HG03280 (cell line): Measurements from ENCODE around the gene POLR3GL.

Experiments
- ATAC-seq: cut with Tn5 transposase; IDR thresholded peaks from one replicate; pipeline ENCODE4 v1.9.1; 2021; ENCODE audit warnings: mild to moderate bottlenecking, moderate library complexity; ENCODE audit not compliant: unreplicated experiment

POLR3GL gene

GRCh38 chr1:145972580-145972979 lies 8.1 kb downstream of the POLR3GL start:
- ATAC-seq, result no peak

GRCh38 chr1:145974721-145975120 lies 10.2 kb downstream of the POLR3GL start:
- no peak for ATAC-seq

- ATAC-seq, result no peak
These were observed 10.7 kb downstream of the POLR3GL start for GRCh38 chr1:145975216-145975615.

GRCh38 chr1:145977016-145977415 lies 12.5 kb downstream of the POLR3GL start:
- ATAC-seq, result no peak

- ATAC-seq, result no peak
These were observed 13.3 kb downstream of the POLR3GL start for GRCh38 chr1:145977486-145978470.

- ATAC-seq, result no peak
These were observed 14.0 kb downstream of the POLR3GL start for GRCh38 chr1:145978471-145978853.

- peak; percentile 87 for ATAC-seq
These were observed 14.6 kb downstream of the POLR3GL start for GRCh38 chr1:145978854-145979745.

GRCh38 chr1:145979746-145980456 lies 15.4 kb downstream of the POLR3GL start:
- ATAC-seq, result peak; percentile 4

GRCh38 chr1:145980457-145980994 lies 16.0 kb downstream of the POLR3GL start:
- ATAC-seq, result no peak

GRCh38 chr1:145982010-145982723 lies 17.7 kb downstream of the POLR3GL start:
- ATAC-seq, result no peak

GRCh38 chr1:145983206-145983675 lies 18.8 kb downstream of the POLR3GL start:
- ATAC-seq, result no peak

GRCh38 chr1:145983960-145984830 lies 19.7 kb downstream of the POLR3GL start:
- ATAC-seq, result no peak

- no peak for ATAC-seq
These were observed 20.6 kb downstream of the POLR3GL start for GRCh38 chr1:145985129-145985501.

- no peak for ATAC-seq
These were observed 21.3 kb downstream of the POLR3GL start for GRCh38 chr1:145985502-145986439.

GRCh38 chr1:145986551-145986950 lies 22.1 kb downstream of the POLR3GL start:
- no peak for ATAC-seq

GRCh38 chr1:145987926-145988325 lies 23.4 kb downstream of the POLR3GL start:
- no peak for ATAC-seq

- ATAC-seq, result no peak
These were observed 24.3 kb downstream of the POLR3GL start for GRCh38 chr1:145988773-145989172.
